Left lobe of liver (tissue), 2 donors: ENCODE data around the gene LRRC45. TPM values are rescaled to one million over a fixed set of nuclear protein-coding genes. Genes with fewer than 3 reads are reported as not detected.
A peak's percentile ranks its signal among the peaks of the same experiment; 100 is the strongest.

Source experiments
- ATAC-seq: fragments of 200-7000 bp; cut with Tn5 transposase; one replicate; pipeline ENCODE4 v1.9.1; 2020; ENCODE audit warnings: mild to moderate bottlenecking, moderate library complexity
- DNase-seq: peaks from one replicate; pipeline ENCODE4 v3.0.0-alpha.2; 2020; ENCODE audit warnings: low spot score
- total RNA-seq: library from RNA; stranded (reverse); gene quantifications from one replicate; pipeline ENCODE4 v1.2.1, GENCODE V29; 2021
- donor health status: DM: no; HTN: no; CAD: no; lungs with moderate emphysema.
- donor health status: DM: no; HTN: yes; CAD: no.

Gene LRRC45
- total RNA-seq, 1 donor from 2014 or later: 19.4 TPM

DNA sequence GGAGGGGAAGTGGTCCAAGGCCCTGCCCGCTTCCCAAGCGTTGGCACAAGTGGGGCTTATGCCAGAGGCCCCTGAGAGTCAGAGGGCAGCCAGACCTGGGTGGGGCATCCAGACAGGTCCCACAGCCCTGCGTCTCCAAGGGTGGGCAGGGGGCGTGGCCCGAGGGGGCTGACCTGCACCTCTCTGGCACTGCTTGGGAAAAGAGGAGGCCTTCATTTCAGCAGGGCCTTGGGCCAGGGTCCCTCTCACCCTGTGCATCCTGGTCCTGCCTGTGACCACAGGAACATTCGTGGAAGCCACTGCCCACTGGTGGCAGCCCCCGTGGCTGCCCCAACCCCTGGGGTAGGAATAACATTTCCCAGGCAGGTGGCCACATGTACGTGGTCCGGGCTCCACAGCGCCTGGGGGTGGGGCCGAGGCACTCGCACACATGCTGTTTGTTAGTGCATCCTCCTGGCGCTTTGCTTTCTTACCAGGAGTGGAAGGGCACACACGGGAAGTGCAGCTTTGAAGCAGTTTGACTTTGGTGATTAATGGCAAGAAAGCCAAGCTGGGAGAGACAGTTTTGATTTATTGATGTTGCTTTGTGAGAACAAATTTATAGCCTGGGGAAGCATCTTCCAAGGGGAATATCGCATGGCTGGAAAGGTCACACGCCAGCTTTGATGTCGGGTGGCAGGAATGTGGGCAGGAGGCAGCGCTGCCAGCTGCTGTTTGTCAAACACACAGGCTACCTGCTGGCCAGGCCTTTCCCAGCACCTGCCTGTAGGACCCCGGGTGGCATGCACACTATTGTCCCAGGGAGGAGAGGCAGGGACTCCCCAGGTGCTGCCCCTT lies 4.7 kb upstream of the LRRC45 start:
- no peak for ATAC-seq
- DNase-seq: no peak

DNA sequence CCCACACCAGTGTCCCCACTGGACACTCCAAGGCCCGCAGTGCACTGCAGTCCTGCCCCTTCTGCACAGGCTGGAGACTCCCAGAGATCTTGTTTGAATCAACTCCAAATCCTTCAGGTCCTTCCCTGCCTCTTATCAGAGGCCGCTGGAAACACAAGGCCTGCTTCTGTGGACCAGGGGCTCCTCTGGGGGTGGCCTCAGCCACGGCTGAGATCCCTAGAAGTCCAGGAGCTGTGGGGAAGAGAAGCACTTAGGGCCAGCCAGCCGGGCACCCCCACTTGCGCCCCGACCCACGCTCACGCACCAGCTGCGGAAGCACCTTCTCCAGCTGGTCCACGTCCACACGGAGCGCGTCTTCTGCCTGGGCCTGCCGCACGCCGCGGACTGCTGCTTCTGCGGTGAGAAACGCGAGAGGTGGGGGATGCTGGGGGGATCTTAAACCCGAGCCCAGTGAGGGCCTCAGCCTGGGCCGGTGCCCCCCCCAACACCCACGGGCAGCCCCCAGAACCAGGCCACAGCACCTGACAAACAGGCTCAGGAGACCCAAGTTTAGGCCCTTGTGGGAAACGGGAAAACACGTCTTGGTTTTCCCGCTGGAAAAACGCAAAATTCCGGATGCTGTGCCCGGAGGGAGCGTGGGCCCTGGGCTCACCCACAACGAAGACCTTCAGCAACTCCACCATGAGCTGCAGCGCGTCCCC lies 4.0 kb upstream of the LRRC45 start:
- DNase-seq: no peak
- ATAC-seq: no peak

GRCh38 chr17:82019690-82020571 lies 3.2 kb upstream of the LRRC45 start:
- ATAC-seq (peak; percentile 27), DNase-seq (peak; percentile 76)

DNA sequence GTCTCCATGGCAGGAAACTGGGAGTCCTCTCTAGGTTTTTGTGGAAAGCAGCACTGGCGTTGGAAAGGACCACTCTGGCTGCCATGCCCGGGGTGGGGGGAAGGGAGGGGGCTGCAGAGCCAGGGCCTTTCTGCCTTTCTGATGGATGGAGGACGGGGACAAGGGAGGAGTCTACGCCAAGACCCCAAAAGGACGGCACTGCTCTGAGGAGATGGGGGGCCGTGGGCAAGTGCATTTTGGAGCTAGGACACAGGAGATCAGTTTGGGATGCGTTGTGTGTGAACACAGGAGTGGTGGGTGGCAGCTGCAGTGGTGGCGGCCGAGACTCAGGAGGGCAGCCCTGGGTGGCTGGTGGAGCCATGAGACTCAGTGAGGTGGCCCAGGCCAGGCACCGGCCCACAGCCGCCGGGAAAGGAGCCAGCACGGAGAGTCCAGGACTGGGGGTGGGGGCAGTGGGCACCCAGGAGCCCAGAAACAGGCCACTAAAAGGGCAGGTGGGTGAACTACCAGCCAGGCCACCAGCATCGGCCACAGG lies 2.5 kb upstream of the LRRC45 start:
- no peak for DNase-seq
- ATAC-seq: no peak

DNA sequence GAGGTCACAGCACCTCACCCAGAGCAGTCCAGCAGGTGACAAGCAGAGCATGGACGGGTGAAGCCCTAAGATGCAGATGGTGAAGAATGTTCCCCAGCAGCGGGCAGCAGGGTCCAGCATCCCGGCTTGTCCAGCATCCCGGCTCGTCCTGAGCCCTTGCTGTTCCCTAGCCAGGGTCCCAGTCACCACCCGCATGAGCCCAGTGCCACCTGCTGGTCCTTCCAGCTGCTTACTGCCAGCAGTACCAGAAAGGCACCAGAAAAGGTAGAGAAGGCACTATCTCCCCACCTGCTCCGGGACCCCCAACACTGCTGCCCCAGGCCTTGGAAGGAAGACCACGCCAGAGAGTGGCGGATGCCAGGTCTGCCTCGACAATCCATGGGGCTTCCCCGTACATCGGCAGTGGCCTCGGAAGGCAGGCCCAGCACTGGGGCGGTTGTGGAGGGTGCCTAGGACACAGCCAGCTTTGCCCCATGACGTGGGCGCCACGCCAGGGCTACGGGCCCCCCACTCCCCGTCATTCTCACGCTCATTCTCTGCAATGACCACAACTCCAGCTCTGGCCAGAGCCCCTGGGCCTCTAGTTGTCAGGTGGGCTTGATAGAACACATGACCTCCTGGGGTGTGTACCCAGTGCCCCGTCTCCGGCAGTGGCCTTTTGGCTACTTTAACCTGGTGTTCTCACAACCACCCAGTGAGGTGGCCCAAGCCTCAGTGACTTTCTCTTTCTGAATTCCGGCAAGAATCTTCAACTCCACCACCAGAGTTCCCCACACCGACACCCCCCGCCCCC lies 1.8 kb upstream of the LRRC45 start:
- ATAC-seq: peak; percentile 40

DNA sequence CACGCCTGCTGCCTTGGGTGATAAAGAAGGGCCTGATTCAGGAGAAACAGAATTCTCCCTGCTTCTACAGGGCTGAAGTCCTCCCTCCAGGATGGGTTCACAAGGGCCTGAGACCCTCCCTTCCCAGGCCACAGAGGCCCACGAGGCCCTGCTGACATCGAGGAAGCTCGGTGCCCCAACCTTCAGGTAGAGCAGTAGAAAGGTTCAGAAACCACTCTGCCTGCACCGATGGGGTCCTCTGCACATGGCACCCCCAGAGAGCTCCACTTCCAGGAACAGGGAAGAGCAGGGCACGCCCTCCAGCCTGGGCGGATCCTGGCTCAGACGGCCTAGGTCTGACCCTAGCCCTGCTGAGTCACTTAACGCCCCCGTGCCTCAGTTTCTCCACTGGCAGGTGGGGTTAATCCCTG lies 1.2 kb upstream of the LRRC45 start:
- ATAC-seq (no peak), DNase-seq (no peak)

More for the DNA sequence above, 1.8 kb upstream of the LRRC45 start:
- DNase-seq: peak; percentile 83

DNA sequence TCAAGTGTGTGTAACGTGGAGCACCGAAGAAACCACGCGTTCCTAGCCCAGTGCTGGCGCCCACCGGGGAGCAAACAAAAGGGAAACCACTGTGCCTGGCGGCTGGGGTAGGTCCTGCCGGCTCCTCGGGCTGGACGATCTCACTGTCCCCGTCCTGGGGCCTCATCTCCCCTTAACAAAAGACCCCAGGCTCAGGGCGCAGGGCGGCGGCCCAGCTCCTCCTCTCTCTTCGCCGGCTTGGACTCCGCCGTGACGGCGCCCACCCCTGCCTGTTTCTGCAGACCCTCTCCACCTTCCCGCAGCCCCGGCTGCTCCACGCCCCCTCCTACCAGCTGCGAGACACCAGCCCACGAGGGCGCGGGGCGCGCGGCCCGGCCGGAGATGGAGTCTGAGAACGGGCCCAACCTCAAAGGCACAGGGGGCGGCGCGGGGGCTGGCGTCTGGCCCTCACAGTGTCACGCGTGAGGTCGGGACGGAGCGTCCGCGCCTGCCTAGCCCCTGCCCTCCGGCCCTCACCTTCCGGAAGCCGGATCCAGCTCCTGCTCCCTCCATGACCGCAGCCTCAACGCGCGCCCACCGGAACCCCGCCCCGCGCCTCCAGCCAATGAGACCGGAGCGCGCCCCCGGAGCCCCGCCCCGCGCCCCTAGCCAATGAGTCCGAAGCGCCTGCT lies 660 bp upstream of the LRRC45 start, which contains the start of gene CENPX:
CENPX (minus strand) TSS at position 569 of the 671 bp plus-strand sequence; CDS start at position 552, 17 bp downstream.
- ATAC-seq (no peak), DNase-seq (no peak)

DNA sequence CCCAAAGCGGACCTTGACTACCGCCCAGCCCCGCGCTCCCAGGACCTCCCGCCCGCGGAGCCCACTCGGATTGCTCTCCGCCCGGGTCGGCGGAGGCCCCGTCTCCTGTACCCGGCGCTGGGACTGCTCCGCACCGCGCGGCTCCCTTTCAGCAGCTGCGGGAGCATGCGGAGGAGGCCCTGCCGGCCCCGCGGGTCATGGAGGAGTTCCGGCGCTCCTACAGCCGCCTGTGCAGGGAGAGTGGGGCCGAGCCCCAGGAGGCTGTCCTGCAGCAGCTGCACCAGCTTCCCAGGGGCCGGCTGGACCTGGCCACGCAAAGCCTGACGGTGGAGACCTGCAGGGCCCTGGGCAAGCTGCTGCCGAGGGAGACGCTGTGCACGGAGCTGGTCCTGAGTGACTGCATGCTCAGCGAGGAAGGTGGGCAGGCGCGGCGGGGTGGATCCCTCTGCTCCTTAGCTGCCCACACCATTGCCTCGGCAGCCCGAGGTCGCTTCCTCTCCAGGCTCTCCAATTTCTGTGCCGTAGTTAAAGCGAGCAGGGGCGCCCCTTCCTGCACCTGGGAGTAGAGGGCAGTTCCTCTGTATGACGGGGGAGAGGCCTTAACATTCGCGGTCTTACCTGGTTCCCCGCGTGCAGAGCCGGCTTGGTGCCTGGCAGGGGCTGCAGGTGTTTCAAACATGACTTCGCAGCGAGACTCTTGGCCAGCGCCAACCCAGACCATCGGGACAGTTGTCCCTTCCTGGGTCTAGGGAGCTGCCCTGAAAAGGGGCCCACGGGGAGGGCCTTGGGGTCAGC lies 539 bp downstream of the LRRC45 start:
- DNase-seq (no peak), ATAC-seq (no peak)

GRCh38 chr17:82024859-82025258 lies 1.8 kb downstream of the LRRC45 start:
- DNase-seq: no peak
- no peak for ATAC-seq

- DNase-seq (no peak), ATAC-seq (no peak)
Observed at GRCh38 chr17:82025401-82026107, 2.4 kb downstream of the LRRC45 start.

GRCh38 chr17:82028246-82028645 lies 5.1 kb downstream of the LRRC45 start:
- no peak for ATAC-seq
- no peak for DNase-seq

DNA sequence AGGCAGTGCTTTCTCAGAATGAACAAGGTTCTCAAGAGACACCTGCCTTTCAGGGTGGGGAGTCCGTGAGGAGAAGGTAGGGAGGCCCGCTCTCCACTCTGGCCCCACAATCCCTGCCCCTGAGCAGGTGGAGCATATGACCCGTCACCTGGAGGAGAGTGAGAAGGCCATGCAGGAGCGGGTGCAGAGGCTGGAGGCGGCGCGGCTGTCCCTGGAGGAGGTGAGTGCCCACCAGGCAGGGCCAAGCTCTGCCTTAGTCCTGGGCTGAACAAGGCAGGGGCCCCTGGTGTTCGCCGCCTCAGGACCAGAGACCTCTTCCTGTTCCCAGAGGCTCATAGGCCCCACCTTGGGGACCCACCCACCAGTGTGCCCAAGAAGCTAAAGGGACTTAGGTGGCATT lies 5.9 kb downstream of the LRRC45 start:
- ATAC-seq (no peak), DNase-seq (no peak)

DNA sequence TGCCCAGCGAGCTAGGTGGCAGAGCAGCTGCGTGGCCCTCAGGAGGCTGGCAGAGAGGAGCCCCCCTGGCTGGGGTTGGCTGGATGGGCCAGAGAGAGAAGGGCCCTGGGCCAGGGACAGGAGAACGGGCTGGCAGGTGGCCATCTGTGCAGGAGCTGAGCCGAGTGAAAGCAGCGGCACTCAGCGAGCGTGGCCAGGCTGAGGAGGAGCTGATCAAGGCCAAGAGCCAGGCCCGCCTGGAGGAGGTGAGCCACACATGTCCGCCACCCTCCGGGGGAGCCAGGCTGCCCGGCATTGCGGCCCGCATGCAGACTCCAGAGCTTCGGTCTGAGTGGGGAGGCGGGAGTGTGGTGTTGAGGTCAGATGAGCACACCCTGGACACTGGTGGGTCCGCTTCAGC lies 6.3 kb downstream of the LRRC45 start:
- DNase-seq: no peak
- ATAC-seq: no peak

- DNase-seq (no peak), ATAC-seq (no peak)
Observed at GRCh38 chr17:82029990-82030469, 6.9 kb downstream of the LRRC45 start.

DNA sequence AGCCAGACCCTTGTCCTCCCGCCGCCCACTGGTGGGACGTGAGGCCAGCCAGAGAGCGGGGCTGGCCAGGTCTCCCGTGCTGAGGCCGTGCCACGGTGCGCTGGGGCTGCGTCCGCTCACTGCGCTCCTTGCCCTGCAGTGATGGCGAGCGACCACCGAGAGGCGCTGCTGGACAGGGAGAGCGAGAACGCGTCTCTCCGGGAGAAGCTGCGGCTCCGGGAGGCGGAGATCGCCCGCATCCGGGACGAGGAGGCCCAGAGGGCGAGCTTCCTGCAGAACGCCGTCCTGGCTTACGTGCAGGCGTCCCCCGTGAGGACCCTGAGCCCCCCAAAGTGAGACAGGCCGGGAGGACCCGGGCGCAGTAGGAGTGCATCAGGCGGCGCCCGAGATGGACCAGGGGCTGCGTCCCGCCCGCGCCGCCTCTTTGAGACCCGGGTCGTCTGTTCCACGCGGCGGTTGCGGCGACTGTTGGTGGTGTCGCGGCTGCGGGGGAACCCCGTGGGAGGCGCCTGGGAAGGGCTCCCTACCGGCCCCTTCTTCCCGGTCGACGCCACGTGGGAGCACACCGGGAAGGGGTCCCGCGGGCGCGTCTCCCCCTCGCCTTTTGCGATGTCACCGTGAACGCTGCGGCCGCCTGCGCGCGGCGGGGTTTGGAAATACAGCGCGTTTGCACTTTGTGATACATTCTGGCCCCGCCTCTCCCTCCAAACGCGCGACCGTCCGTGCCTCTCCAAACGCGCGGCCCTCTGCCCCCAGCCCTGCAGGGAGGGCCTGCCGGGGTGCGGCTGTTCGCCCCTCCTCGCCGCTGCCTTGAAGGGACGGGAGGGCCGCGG lies 7.6 kb downstream of the LRRC45 start:
- ATAC-seq: peak; percentile 68

GRCh38 chr17:82031303-82031884 lies 8.3 kb downstream of the LRRC45 start, which contains the start of gene RAC3:
RAC3 (plus strand) TSS chr17:82031678; CDS start chr17:82031762, 84 bp downstream.
- DNase-seq: no peak

More for the DNA sequence above, 7.6 kb downstream of the LRRC45 start:
- peak; percentile 91 for DNase-seq

More at GRCh38 chr17:82031303-82031884, 8.3 kb downstream of the LRRC45 start, which contains the start of gene RAC3:
- ATAC-seq: peak; percentile 1
